Smooth muscle cell (in vitro differentiated cells): ENCODE measurements around the gene XRCC6. TPM values are rescaled to one million over a fixed set of nuclear protein-coding genes. Genes with fewer than 3 reads are reported as not detected.
"Not testable (repeated sequence)": the region's sequence is repeated elsewhere in the genome, so short reads cannot be mapped to it uniquely, and the experiment has no call there.

Source experiments
- DNase-seq: peaks from one replicate; lab custom pipeline; 2025; ENCODE audit not compliant: unreplicated experiment; lab: John Stamatoyannopoulos, UW
- H2AFZ ChIP-seq: fragments of 200-600 bp; sonication (generic); 2 replicates; pipeline ENCODE4 v1.6.0; 2016; ENCODE audit warnings: antibody characterized with exemption, low read depth, mild to moderate bottlenecking
- H3F3A ChIP-seq: fragments of 200-600 bp; sonication (generic); 2 replicates; pipeline ENCODE4 v1.6.0; 2017; ENCODE audit warnings: antibody characterized with exemption, low read depth
- H3K27ac ChIP-seq: fragments of 200-600 bp; sonication (generic); 2 replicates; pipeline ENCODE4 v1.5.1; 2016; ENCODE audit warnings: low read depth, mild to moderate bottlenecking
- H3K27me3 ChIP-seq: fragments of 200-600 bp; sonication (generic); 2 replicates; pipeline ENCODE4 v1.6.1; 2016; ENCODE audit warnings: low read depth, mild to moderate bottlenecking
- H3K36me3 ChIP-seq: fragments of 200-600 bp; sonication (generic); 2 replicates; pipeline ENCODE4 v1.5.1; 2016; ENCODE audit warnings: low read depth
- H3K4me1 ChIP-seq: fragments of 200-600 bp; sonication (generic); 2 replicates; pipeline ENCODE4 v1.5.1; 2016; ENCODE audit warnings: low read depth
- H3K4me2 ChIP-seq: fragments of 200-600 bp; sonication (generic); 2 replicates; pipeline ENCODE4 v1.6.0; 2016; ENCODE audit warnings: mild to moderate bottlenecking
- H3K4me3 ChIP-seq: fragments of 200-600 bp; sonication (generic); 2 replicates; pipeline ENCODE4 v1.5.1; 2016; ENCODE audit warnings: mild to moderate bottlenecking
- H3K79me2 ChIP-seq: fragments of 200-600 bp; sonication (generic); 2 replicates; pipeline ENCODE4 v1.6.0; 2016; ENCODE audit warnings: low read depth, mild to moderate bottlenecking
- H3K9ac ChIP-seq: fragments of 200-600 bp; sonication (generic); 2 replicates; pipeline ENCODE4 v1.6.0; 2016; ENCODE audit warnings: low read depth
- H3K9me3 ChIP-seq: fragments of 200-600 bp; sonication (generic); replicated peaks from 2 replicates; pipeline ENCODE4 v1.5.1; 2016; ENCODE audit warnings: low read depth
- H4K20me1 ChIP-seq: fragments of 200-600 bp; sonication (generic); 2 replicates; pipeline ENCODE4 v1.6.0; 2016; ENCODE audit warnings: low read depth
- WGBS: methylation state at CpG from one replicate; pipeline ENCODE4 v1.1.7; 2016; ENCODE audit warnings: low lambda C conversion rate; 5-methylcytosine and 5-hydroxymethylcytosine counted together
- polyA plus RNA-seq: library from polyadenylated mRNA; unstranded; fragments of >200 nt; fragmentation: Nextera tagmentation; extraction: Ambion mirVana; gene quantifications from 2 replicates; pipeline ENCODE4 v1.2.1, GENCODE V29; 2016
- total RNA-seq: library from RNA; depleted of rRNA; stranded (reverse); fragments of >200 nt; gene quantifications from 2 replicates; pipeline ENCODE4 v1.2.3, GENCODE V29; 2014
- TF ChIP-seq, protein P1 (sequence below): fragments of 200-600 bp; sonication (generic); IDR thresholded peaks from 2 replicates; pipeline ENCODE4 v1.5.1; 2017; ENCODE audit warnings: borderline replicate concordance, mild to moderate bottlenecking, antibody characterized with exemption; ENCODE audit not compliant: insufficient read depth, poor library complexity, severe bottlenecking

XRCC6 gene
- total and polyA plus RNA-seq, 2 experiments from 2014 or later = 186 to 264 TPM

DNA sequence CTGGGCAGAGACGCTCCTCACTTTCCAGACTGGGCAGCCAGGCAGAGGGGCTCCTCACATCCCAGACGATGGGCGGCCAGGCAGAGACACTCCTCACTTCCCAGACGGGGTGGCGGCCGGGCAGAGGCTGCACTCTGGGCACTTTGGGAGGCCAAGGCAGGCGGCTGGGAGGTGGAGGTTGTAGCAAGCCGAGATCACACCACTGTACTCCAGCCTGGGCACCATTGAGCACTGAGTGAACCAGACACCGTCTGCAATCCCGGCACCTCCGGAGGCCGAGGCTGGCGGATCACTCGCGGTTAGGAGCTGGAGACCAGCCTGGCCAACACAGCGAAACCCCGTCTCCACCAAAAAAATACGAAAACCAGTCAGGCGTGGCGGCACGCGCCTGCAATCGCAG lies 10.5 kb downstream of the XRCC6 start:
- not testable (repeated sequence) for H3K4me2 ChIP-seq, DNase-seq, H2AFZ ChIP-seq, H3F3A ChIP-seq, H3K9ac ChIP-seq, H3K9me3 ChIP-seq, H3K4me1 ChIP-seq, H3K4me3 ChIP-seq, H3K27me3 ChIP-seq, H3K27ac ChIP-seq
- Histone ChIP-seq H3K79me2 (peaks cover 28% of the 10 kb centered on the region), H4K20me1 (peaks cover 62% of the 10 kb centered on the region), H3K36me3 (peaks cover 25% of the 10 kb centered on the region)
- WGBS = 96% methylated on average over 11 of the region's 23 CpGs

DNA sequence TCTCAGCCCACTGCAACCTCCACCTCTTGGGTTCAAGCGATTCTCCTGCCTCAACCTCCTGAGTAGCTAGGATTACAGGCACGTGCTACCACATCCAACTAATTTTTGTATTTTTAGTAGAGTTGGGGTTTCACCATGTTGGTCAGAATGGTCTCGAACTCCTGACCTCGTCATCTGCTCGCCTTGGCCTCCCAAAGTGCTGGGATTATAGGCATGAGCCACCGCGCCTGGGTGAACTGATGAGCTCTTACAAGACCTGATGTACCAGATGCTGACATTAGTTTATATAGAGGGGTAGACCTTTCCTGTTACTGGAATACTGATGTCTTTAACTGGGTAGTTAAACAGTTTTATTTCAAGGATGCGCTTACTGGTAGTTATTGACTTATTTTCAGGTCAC lies 13.5 kb downstream of the XRCC6 start:
- not testable (repeated sequence) for H2AFZ ChIP-seq, H3K9me3 ChIP-seq, H3K4me2 ChIP-seq, H3K79me2 ChIP-seq, H3K27ac ChIP-seq, H3K4me3 ChIP-seq, H3K9ac ChIP-seq, DNase-seq, H3K4me1 ChIP-seq, H3F3A ChIP-seq, H3K36me3 ChIP-seq, H3K27me3 ChIP-seq
- peaks cover 42% of the 10 kb centered on the region for H4K20me1 ChIP-seq
- 93% methylated on average over 7 of the region's 8 CpGs for WGBS

DNA sequence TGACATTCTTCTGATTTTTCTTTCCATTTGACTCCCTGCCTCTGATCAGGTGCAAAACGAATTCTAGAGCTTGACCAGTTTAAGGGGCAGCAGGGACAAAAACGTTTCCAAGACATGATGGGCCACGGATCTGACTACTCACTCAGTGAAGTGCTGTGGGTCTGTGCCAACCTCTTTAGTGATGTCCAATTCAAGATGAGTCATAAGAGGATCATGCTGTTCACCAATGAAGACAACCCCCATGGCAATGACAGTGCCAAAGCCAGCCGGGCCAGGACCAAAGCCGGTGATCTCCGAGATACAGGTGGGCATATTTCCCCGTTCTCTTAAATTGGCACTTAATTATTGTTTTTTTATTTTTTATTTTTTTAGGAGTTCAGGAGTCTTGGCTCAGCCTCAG lies 15.4 kb downstream of the XRCC6 start:
- no peak overlapping the region for H3K9ac ChIP-seq
- no peaks in the 10 kb centered on the region for H3K4me1 ChIP-seq
- no peak overlapping the region for H2AFZ ChIP-seq
- peaks cover 45% of the 10 kb centered on the region for H4K20me1 ChIP-seq
- H3K36me3 ChIP-seq = peaks cover 13% of the 10 kb centered on the region
- H3F3A ChIP-seq = no peaks in the 10 kb centered on the region
- DNase-seq = no peak
- peaks cover 17% of the 10 kb centered on the region for H3K79me2 ChIP-seq
- 97% methylated on average over 7 of the region's 7 CpGs for WGBS
- H3K9me3 ChIP-seq = no peaks in the 10 kb centered on the region
- H3K4me2 ChIP-seq = no peak overlapping the region
- H3K27me3 ChIP-seq = no peaks in the 10 kb centered on the region
- no peak overlapping the region for H3K27ac ChIP-seq
- TF ChIP-seq, protein P1, sequence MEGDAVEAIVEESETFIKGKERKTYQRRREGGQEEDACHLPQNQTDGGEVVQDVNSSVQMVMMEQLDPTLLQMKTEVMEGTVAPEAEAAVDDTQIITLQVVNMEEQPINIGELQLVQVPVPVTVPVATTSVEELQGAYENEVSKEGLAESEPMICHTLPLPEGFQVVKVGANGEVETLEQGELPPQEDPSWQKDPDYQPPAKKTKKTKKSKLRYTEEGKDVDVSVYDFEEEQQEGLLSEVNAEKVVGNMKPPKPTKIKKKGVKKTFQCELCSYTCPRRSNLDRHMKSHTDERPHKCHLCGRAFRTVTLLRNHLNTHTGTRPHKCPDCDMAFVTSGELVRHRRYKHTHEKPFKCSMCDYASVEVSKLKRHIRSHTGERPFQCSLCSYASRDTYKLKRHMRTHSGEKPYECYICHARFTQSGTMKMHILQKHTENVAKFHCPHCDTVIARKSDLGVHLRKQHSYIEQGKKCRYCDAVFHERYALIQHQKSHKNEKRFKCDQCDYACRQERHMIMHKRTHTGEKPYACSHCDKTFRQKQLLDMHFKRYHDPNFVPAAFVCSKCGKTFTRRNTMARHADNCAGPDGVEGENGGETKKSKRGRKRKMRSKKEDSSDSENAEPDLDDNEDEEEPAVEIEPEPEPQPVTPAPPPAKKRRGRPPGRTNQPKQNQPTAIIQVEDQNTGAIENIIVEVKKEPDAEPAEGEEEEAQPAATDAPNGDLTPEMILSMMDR = no peak
- no peak overlapping the region for H3K4me3 ChIP-seq

DNA sequence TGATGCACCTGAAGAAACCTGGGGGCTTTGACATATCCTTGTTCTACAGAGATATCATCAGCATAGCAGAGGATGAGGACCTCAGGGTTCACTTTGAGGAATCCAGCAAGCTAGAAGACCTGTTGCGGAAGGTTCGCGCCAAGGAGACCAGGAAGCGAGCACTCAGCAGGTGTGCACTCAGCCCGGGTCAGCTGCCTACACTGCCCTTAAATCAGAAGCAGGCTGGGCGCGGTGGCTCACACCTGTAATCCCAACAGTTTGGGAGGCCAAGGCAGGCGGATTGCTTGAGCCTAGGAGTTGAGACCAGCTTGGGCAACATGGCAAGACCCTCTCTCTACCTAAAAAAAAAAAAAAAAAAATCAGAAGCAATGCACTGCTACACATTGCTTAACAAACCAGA lies 16.5 kb downstream of the XRCC6 start:
- H3K9ac ChIP-seq, H3K27ac ChIP-seq, H3K4me2 ChIP-seq, DNase-seq, H3K4me1 ChIP-seq, H3K27me3 ChIP-seq, H2AFZ ChIP-seq, H3F3A ChIP-seq, H3K9me3 ChIP-seq, H3K4me3 ChIP-seq: not testable (repeated sequence)
- H4K20me1 ChIP-seq = peaks cover 49% of the 10 kb centered on the region
- WGBS = 96% methylated on average over 8 of the region's 8 CpGs
- H3K36me3 ChIP-seq = peaks cover 13% of the 10 kb centered on the region
- peaks cover 17% of the 10 kb centered on the region for H3K79me2 ChIP-seq

DNA sequence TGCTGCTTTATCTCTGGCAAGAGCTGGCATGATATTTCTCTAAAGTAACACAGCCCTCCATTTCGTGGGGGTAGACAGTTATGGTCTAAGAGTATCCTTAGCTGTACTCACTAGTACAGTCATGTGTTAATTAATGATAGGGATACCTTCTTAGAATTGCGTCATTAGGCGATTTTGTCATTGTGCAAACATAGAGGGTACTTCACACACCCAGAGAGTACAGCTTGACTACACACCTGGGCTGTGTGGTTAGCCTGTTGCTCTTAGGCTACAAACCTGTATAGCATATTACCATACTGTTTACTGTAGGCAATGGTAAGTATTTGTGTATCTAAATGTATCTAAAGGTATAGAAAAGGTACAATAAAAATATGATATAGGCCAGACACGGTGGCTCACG lies 17.0 kb downstream of the XRCC6 start:
- no peak overlapping the region for H3K27ac ChIP-seq
- peaks cover 17% of the 10 kb centered on the region for H3K79me2 ChIP-seq
- no peak overlapping the region for H3K9ac ChIP-seq
- H3K4me2 ChIP-seq = no peak overlapping the region
- no peaks in the 10 kb centered on the region for H3F3A ChIP-seq
- peaks cover 48% of the 10 kb centered on the region for H4K20me1 ChIP-seq
- 95% methylated on average over 5 of the region's 5 CpGs for whole genome bisulfite sequencing
- no peaks in the 10 kb centered on the region for H3K9me3 ChIP-seq
- TF ChIP-seq, protein P1 = no peak
- H3K36me3 ChIP-seq = peaks cover 13% of the 10 kb centered on the region
- H3K4me3 ChIP-seq = no peak overlapping the region
- H3K27me3 ChIP-seq = no peaks in the 10 kb centered on the region
- no peak overlapping the region for H2AFZ ChIP-seq
- no peaks in the 10 kb centered on the region for H3K4me1 ChIP-seq
- no peak for DNase-seq
